HL-60/S4 treated with retinoic acid at 250 ng/mL for 4 days and 3 days (cell line): ENCODE measurements around the gene MRRF.

Experiments used
- in situ Hi-C: fragments of 300-500 bp; cut with MboI; formaldehyde crosslinking; loops from 2 replicates; pipeline ENCODE4 v1.7.0; 2022; ENCODE audit warnings: low sequenced_read_pairs

Gene MRRF

GRCh38 chr9:122377241-122378164 lies 112.8 kb downstream of the MRRF start:
- in situ Hi-C loops: no loop called here

GRCh38 chr9:122378236-122378635 lies 113.6 kb downstream of the MRRF start:
- in situ Hi-C loops: no loop called here

GRCh38 chr9:122379340-122379739 lies 114.7 kb downstream of the MRRF start:
- in situ Hi-C loops: no loop called here

DNA sequence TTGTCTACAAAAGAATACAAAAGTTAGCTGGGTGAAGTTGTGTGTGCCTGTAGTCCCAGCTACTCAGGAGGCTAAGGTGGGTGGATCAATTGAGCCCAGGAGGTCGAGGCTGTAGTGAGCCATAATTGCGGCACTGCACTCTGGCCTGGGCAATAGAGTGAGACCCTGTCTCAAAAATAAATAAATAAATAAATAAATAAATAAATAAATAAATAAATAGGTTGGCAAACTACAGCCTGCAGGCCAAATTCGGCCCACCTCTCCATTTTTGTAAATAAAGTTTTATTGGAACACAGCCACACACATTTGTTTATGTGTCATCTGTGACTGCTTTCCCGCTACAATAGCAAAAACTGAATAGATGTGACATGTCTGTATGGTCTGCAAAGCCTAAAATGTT lies 115.6 kb downstream of the MRRF start:
- in situ Hi-C loops: no loop called here
